GM12891 (cell line): Measurements from ENCODE around the gene KRTAP1-5.
A peak's percentile ranks its signal among the peaks of the same experiment; 100 is the strongest.
"Not testable (repeated sequence)": the region's sequence is repeated elsewhere in the genome, so short reads cannot be mapped to it uniquely, and the experiment has no call there.

Experiments
- DNase-seq: peaks from one replicate; pipeline ENCODE4 v3.0.0; 2011; ENCODE audit warnings: low spot score; ENCODE audit not compliant: insufficient read length
- FAIRE-seq: peaks from 2 replicates; lab custom pipeline; 2011; peaks lifted over from hg19 to GRCh38; lab: Jason Lieb, UNC
- PAX5 ChIP-seq: IDR thresholded peaks from 2 replicates; pipeline ENCODE4 v1.6.1; 2011; ENCODE audit warnings: low read length, moderate library complexity, mild to moderate bottlenecking; ENCODE audit not compliant: insufficient read depth, severe bottlenecking
- POLR2A ChIP-seq: IDR thresholded peaks from 2 replicates; pipeline ENCODE4 v1.6.1; 2011; ENCODE audit warnings: low read depth, low read length, control low read depth
- POLR2AphosphoS5 ChIP-seq: IDR thresholded peaks from 2 replicates; pipeline ENCODE4 v1.6.1; 2011; ENCODE audit warnings: low read depth, low read length, control low read depth
- POU2F2 ChIP-seq: IDR thresholded peaks from 2 replicates; pipeline ENCODE4 v1.6.1; 2011; ENCODE audit warnings: low read depth, mild to moderate bottlenecking, control low read depth, low read length, moderate library complexity
- SPI1 ChIP-seq: IDR thresholded peaks from 2 replicates; pipeline ENCODE4 v1.6.1; 2011; ENCODE audit warnings: low read depth, low read length, control low read depth
- TAF1 ChIP-seq: IDR thresholded peaks from 2 replicates; pipeline ENCODE4 v1.6.1; 2011; ENCODE audit warnings: low read depth, low read length, control low read depth

The KRTAP1-5 gene

DNA sequence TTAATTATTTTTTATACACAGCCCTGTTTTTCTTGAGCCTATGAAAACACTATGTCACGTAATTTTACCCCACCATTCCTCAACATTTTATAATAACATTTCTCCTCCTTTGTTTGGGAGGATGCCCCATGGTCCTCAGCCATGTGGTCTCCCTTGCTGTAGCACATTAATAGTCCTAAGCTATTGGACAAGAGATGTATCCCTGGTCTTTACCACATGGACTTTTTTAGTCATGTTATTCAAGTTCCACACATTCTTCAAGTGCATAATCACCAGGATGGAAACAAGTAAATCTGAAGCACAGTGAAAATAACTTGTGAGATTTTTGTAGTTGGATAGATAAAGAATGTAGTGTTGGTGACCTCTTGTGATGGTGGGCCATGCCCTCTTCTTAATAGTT is 35.0 kb upstream of the KRTAP1-5 start:
- FAIRE-seq (no peak), DNase-seq (no peak)
- TF ChIP-seq POU2F2 (no peak), POLR2AphosphoS5 (no peak), PAX5 (no peak), SPI1 (no peak), TAF1 (no peak), POLR2A (no peak)

GRCh38 chr17:41060052-41060604 is 33.1 kb upstream of the KRTAP1-5 start, which contains the start of gene KRTAP2-3:
Gene KRTAP2-3 (minus strand): TSS chr17:41060114. CDS start chr17:41060050, 64 bp downstream.
- DNase-seq: no peak
- TF ChIP-seq POLR2A (no peak), SPI1 (no peak), PAX5 (no peak), POU2F2 (no peak), TAF1 (no peak), POLR2AphosphoS5 (no peak)
- FAIRE-seq: no peak

GRCh38 chr17:41059276-41060051 is 32.5 kb upstream of the KRTAP1-5 start:
- not testable (repeated sequence) for FAIRE-seq, DNase-seq

- DNase-seq: no peak
- FAIRE-seq: no peak
- TF ChIP-seq POLR2A (no peak), POLR2AphosphoS5 (no peak), TAF1 (no peak), PAX5 (no peak), SPI1 (no peak), POU2F2 (no peak)
Observed at GRCh38 chr17:41058741-41059140, 31.7 kb upstream of the KRTAP1-5 start.

DNA sequence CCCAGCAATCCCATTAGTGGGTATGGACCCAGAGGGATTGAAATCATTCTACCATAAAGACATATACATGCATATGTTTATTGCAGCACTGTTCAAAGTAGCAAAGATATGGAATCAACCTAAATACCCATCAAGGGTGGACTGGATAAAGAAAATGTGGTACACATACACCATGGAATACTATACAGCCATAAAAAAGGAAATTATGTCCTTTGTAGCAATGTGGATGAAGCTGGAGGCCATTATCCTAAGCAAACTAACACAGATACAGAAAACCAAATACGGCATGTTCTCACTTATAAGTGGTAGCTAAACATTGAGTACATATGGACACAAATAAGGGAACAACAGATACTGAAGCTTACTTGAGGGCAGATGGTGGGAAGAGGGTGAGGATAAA is 30.5 kb upstream of the KRTAP1-5 start:
- peak; percentile 51 for FAIRE-seq

DNA sequence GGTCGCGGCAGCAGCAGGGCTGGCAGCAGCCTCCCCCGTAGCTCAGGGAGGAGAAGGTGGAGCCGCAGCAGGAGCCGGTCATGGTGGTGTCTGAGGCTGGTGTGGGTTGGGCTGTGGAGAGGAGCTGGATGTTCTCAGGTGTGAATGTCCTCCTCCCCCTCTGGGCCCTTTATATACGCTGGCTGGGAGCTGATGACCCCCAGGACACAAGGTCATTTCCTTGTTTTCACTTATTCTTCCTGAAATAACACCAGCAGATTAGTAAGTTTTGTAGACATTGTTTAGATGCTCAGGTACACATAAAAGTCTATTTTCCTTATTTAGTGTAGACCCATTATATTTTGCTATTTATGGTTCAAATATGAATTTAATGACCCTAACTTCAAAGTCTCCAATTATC is 28.1 kb upstream of the KRTAP1-5 start, which contains the start of gene KRTAP2-2:
TSS of gene KRTAP2-2 (minus strand) at position 101 of the 400 bp plus-strand sequence. CDS start at position 82, 19 bp downstream.
- FAIRE-seq, DNase-seq: not testable (repeated sequence)

More for the DNA sequence above, 30.5 kb upstream of the KRTAP1-5 start:
- TF ChIP-seq SPI1 (no peak), PAX5 (no peak), TAF1 (no peak)
- no peak for DNase-seq

- not testable (repeated sequence) for DNase-seq, FAIRE-seq
Observed at GRCh38 chr17:41054556-41054955, 27.5 kb upstream of the KRTAP1-5 start.

- no peak for TF ChIP-seq TAF1
- no peak for TF ChIP-seq POLR2A
- TF ChIP-seq POU2F2: no peak
- no peak for TF ChIP-seq POLR2AphosphoS5
- DNase-seq (no peak), FAIRE-seq (no peak)
Observed at GRCh38 chr17:41054025-41054424, 27.0 kb upstream of the KRTAP1-5 start.

GRCh38 chr17:41052566-41052965 is 25.6 kb upstream of the KRTAP1-5 start:
- no peak for TF ChIP-seq PAX5
- TF ChIP-seq POLR2AphosphoS5: no peak
- no peak for TF ChIP-seq POU2F2
- TF ChIP-seq SPI1: no peak
- no peak for TF ChIP-seq POLR2A
- TF ChIP-seq TAF1: no peak
- DNase-seq (no peak), FAIRE-seq (no peak)

DNA sequence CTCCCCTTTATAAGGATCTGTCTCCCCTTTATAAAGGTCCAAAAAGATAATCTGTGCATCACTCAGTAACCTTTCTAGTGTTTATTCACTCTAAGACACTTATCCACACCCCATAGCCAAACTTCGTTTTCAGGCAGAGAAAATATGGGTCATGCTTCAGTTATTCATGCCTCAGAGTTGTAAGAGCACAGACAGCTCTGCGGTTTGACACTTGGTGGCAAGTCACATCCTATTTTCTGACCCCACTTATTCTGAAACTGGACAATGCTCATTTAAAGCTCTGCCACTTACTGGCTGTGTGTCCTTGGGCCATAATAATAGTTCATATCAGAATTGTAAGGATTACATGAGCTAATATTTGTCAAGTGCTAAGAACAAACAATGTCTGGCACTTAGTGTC is 22.1 kb upstream of the KRTAP1-5 start:
- DNase-seq (no peak), FAIRE-seq (no peak)
- TF ChIP-seq POU2F2 (no peak), PAX5 (no peak), SPI1 (no peak), POLR2AphosphoS5 (no peak), POLR2A (no peak)

- no peak for DNase-seq
- TF ChIP-seq SPI1 (no peak), POLR2A (no peak), PAX5 (no peak), POU2F2 (no peak), TAF1 (no peak), POLR2AphosphoS5 (no peak)
- no peak for FAIRE-seq
Observed at GRCh38 chr17:41048441-41048840, 21.4 kb upstream of the KRTAP1-5 start.

GRCh38 chr17:41046735-41047465 is 19.9 kb upstream of the KRTAP1-5 start, which contains the start of gene KRTAP2-1:
Gene KRTAP2-1 (minus strand): TSS chr17:41047316. CDS start chr17:41047267, 49 bp downstream.
- not testable (repeated sequence) for FAIRE-seq, DNase-seq
